ENCODE results near the gene FBLN1. TPM values are rescaled to one million over a fixed set of nuclear protein-coding genes. Genes with fewer than 3 reads are reported as not detected.
"Not testable (repeated sequence)": the region's sequence is repeated elsewhere in the genome, so short reads cannot be mapped to it uniquely, and the experiment has no call there.

FBLN1 gene
- total and polyA plus RNA-seq, 9 donors, result 62.7 to 394 (median 189) TPM

GRCh38 chr22:45587638-45588505 lies 85.2 kb downstream of the FBLN1 start:
- intact Hi-C loops (cut with DNase I), result no loop called here
- H3K27me3 ChIP-seq, result no peaks in the 10 kb centered on the region
- H3K36me3 ChIP-seq, result no peaks in the 10 kb centered on the region
- no peaks in the 10 kb centered on the region for H3K4me1 ChIP-seq (ENCODE audit: insufficient read depth)
- WGBS, 3 donors, result 74 to 79% (median 76%) methylated on average over 17 of the region's 17 CpGs
- no peaks in the 10 kb centered on the region for H3K9me3 ChIP-seq
- no peak overlapping the region for H3K27ac ChIP-seq
- no peak overlapping the region for H3K4me3 ChIP-seq
- DNase-seq, result no peak
- no peak for TF ChIP-seq POLR2A (IDR thresholded peaks at IDR 0.05)
- TF ChIP-seq CTCF (IDR thresholded peaks at IDR 0.05), result no peak
- TF ChIP-seq EP300 (IDR thresholded peaks at IDR 0.05), result no peak

- WGBS, 3 donors, result 75 to 83% (median 80%) methylated on average over 8 of the region's 8 CpGs
- H3K27me3 ChIP-seq, result no peaks in the 10 kb centered on the region
- TF ChIP-seq POLR2A (IDR thresholded peaks at IDR 0.05) (no peak), EP300 (IDR thresholded peaks at IDR 0.05) (no peak), CTCF (IDR thresholded peaks at IDR 0.05) (no peak)
- no peaks in the 10 kb centered on the region for H3K9me3 ChIP-seq
- DNase-seq, result no peak
- H3K36me3 ChIP-seq, result no peaks in the 10 kb centered on the region
- intact Hi-C loops (cut with DNase I), result no loop called here
- H3K4me1 ChIP-seq (ENCODE audit: insufficient read depth), result no peaks in the 10 kb centered on the region
- no peak overlapping the region for H3K4me3 ChIP-seq
- no peak overlapping the region for H3K27ac ChIP-seq
These were observed 86.9 kb downstream of the FBLN1 start for GRCh38 chr22:45589556-45589955.

- H3K27me3 ChIP-seq, result no peaks in the 10 kb centered on the region
- intact Hi-C loops (cut with DNase I), result no loop called here
- no peak for TF ChIP-seq POLR2A (IDR thresholded peaks at IDR 0.05)
- TF ChIP-seq CTCF (IDR thresholded peaks at IDR 0.05), result no peak
- no peak for TF ChIP-seq EP300 (IDR thresholded peaks at IDR 0.05)
- no peak overlapping the region for H3K4me3 ChIP-seq
- H3K27ac ChIP-seq, result no peak overlapping the region
- H3K4me1 ChIP-seq (ENCODE audit: insufficient read depth), result no peaks in the 10 kb centered on the region
- H3K9me3 ChIP-seq, result no peaks in the 10 kb centered on the region
- DNase-seq, result no peak
- 78 to 83% (median 82%) methylated on average over 13 of the region's 13 CpGs for WGBS, 3 donors
- H3K36me3 ChIP-seq, result no peaks in the 10 kb centered on the region
These were observed 87.6 kb downstream of the FBLN1 start for GRCh38 chr22:45590262-45590661.

GRCh38 chr22:45591633-45592213 lies 89.0 kb downstream of the FBLN1 start:
- DNase-seq; H3K4me1 ChIP-seq (ENCODE audit: insufficient read depth); intact Hi-C loops (cut with DNase I); H3K27me3 ChIP-seq; H3K9me3 ChIP-seq; H3K27ac ChIP-seq; H3K4me3 ChIP-seq; H3K36me3 ChIP-seq: not testable (repeated sequence)
- 94 to 96% (median 95%) methylated on average over 24 to 26 of the region's 26 CpGs for WGBS, 3 donors
